Endothelial cell of umbilical vein (primary cell): Measurements from ENCODE around the gene MAN1A1. TPM values are rescaled to one million over a fixed set of nuclear protein-coding genes. Genes with fewer than 3 reads are reported as not detected.

Experiments used
- BruUV-seq: library from RNA; stranded (reverse); fragments of 400-500 nt; replicated peaks from 2 replicates; lab custom pipeline; 2021; lab: Mats Ljungman, UMichigan
- CTCF ChIA-PET: fragments of 300-600, 350-600 bp; sonication (Branson Sonifier 250); formaldehyde crosslinking; loops from one replicate; lab custom pipeline; 2021; ENCODE audit warnings: antibody characterized with exemption, inconsistent platforms; lab: Charles Lee
- POLR2A ChIA-PET: fragments of 300-600, 350-600 bp; sonication (Branson Sonifier 250); formaldehyde crosslinking; loops from one replicate; lab custom pipeline; 2021; ENCODE audit warnings: antibody characterized with exemption, inconsistent platforms; lab: Charles Lee
- DNase-seq: peaks from one replicate; pipeline ENCODE4 v3.0.0-alpha.2; 2011; ENCODE audit warnings: low read depth, low spot score
- FAIRE-seq: peaks from 2 replicates; lab custom pipeline; 2011; peaks lifted over from hg19 to GRCh38; lab: Jason Lieb, UNC
- H2AFZ ChIP-seq: 2 replicates; pipeline ENCODE4 v1.6.0; 2012; ENCODE audit warnings: low read depth, low read length, control low read depth, inconsistent platforms
- H3K27ac ChIP-seq: 2 replicates; pipeline ENCODE4 v1.5.1; 2011; ENCODE audit warnings: low read depth, mild to moderate bottlenecking, control low read depth, low read length, moderate library complexity; ENCODE audit not compliant: insufficient read depth
- H3K27me3 ChIP-seq, 2 experiments: 2 replicates each; pipeline versions ENCODE4 v1.6.0 to v1.6.1; 2011; ENCODE audit warnings: low read length in 2 of 2, mixed read lengths in 1 of 2; ENCODE audit not compliant: control insufficient read depth in 2 of 2, insufficient read depth in 2 of 2
- H3K36me3 ChIP-seq, 2 experiments: 2 replicates in 1 of 2; 3 replicates in 1 of 2; pipeline ENCODE4 v1.5.1; 2011; ENCODE audit warnings: low read length in 2 of 2, mild to moderate bottlenecking in 1 of 2, moderate library complexity in 1 of 2; ENCODE audit not compliant: control insufficient read depth in 2 of 2, insufficient read depth in 2 of 2; ENCODE audit errors: extremely low read depth in 1 of 2
- H3K4me1 ChIP-seq: 3 replicates; pipeline ENCODE4 v1.5.1; 2011; ENCODE audit warnings: mild to moderate bottlenecking, low read length; ENCODE audit not compliant: control insufficient read depth, insufficient read depth; ENCODE audit errors: extremely low read depth
- H3K4me2 ChIP-seq: 2 replicates; pipeline ENCODE4 v1.6.1; 2011; ENCODE audit warnings: low read length, control low read depth, mixed read lengths; ENCODE audit not compliant: insufficient read depth
- H3K4me3 ChIP-seq, 3 experiments: fragments of 200-600 bp in 1 of 3; sonication (generic), shearing (Covaris generic) in 1 of 3; replicated peaks in 1 of 3; 2 replicates each; pipeline ENCODE4 v1.5.1; 2011 to 2016; ENCODE audit warnings: control low read depth in 3 of 3, low read length in 3 of 3, mild to moderate bottlenecking in 2 of 3, inconsistent platforms in 1 of 3, low read depth in 1 of 3, moderate library complexity in 1 of 3; ENCODE audit not compliant: insufficient read depth in 1 of 3
- H3K79me2 ChIP-seq: 2 replicates; pipeline ENCODE4 v1.6.0; 2012; ENCODE audit warnings: low read length, inconsistent platforms; ENCODE audit not compliant: control insufficient read depth, insufficient read depth
- H3K9ac ChIP-seq: replicated peaks from 2 replicates; pipeline ENCODE3; 2011; ENCODE audit warnings: low read length, control low read depth; ENCODE audit not compliant: insufficient read depth; ENCODE audit errors: extremely low read depth
- H3K9me1 ChIP-seq: replicated peaks from 3 replicates; pipeline ENCODE4 v1.6.0; 2011; ENCODE audit warnings: mild to moderate bottlenecking, low read length; ENCODE audit not compliant: control insufficient read depth, insufficient read depth; ENCODE audit errors: extremely low read depth
- H3K9me3 ChIP-seq: replicated peaks from 2 replicates; pipeline ENCODE4 v1.5.1; 2012; ENCODE audit warnings: low read length, inconsistent platforms; ENCODE audit not compliant: control insufficient read depth, insufficient read depth
- H4K20me1 ChIP-seq: replicated peaks from 2 replicates; pipeline ENCODE3; 2011; ENCODE audit warnings: mild to moderate bottlenecking, low read length; ENCODE audit not compliant: control insufficient read depth, insufficient read depth; ENCODE audit errors: extremely low read depth
- FOS ChIP-seq: IDR thresholded peaks from 2 replicates; pipeline ENCODE4 v1.6.1; 2011; ENCODE audit warnings: mild to moderate bottlenecking, low read length, moderate library complexity, borderline replicate concordance; ENCODE audit not compliant: insufficient read depth
- GATA2 ChIP-seq: IDR thresholded peaks from 2 replicates; pipeline ENCODE4 v1.7.0; 2011; ENCODE audit warnings: low read depth, mild to moderate bottlenecking, moderate library complexity, mixed read lengths, low read length; ENCODE audit not compliant: insufficient read length, insufficient read depth
- JUN ChIP-seq: IDR thresholded peaks from 2 replicates; pipeline ENCODE4 v1.6.1; 2011; ENCODE audit warnings: borderline replicate concordance, low read depth; ENCODE audit not compliant: insufficient read length, insufficient read depth
- MYC ChIP-seq: IDR thresholded peaks from one replicate; pipeline ENCODE4 v1.6.1; 2011; ENCODE audit warnings: mild to moderate bottlenecking, low read depth, low read length
- POLR2A ChIP-seq: IDR thresholded peaks from 2 replicates; pipeline ENCODE4 v1.6.1; 2012; ENCODE audit warnings: low read depth, mild to moderate bottlenecking, control low read depth, low read length
- dilution Hi-C: fragments of 300-500 bp; cut with MboI; formaldehyde crosslinking; loops from one replicate; pipeline ENCODE4 v1.15.0; 2019; ENCODE audit warnings: low sequenced_read_pairs; ENCODE audit not compliant: extremely low pct_ligation_motif_present
- intact Hi-C: fragments of 100-400 bp; cut with micrococcal nuclease; formaldehyde crosslinking; loops from one replicate; pipeline ENCODE4 v1.10.0; 2022
- polyA plus RNA-seq, 4 experiments: library from polyadenylated mRNA; depleted of rRNA in 3 of 4; stranded (reverse) in 3 of 4; unstranded in 1 of 4; fragments of >200 nt; gene quantifications; 2 replicates each; pipeline versions ENCODE4 v1.2.1 to v1.2.3, GENCODE V29; 2011 to 2012; ENCODE audit warnings: missing spikeins in 1 of 4
- total RNA-seq: library from RNA; stranded (reverse); gene quantifications from 2 replicates; pipeline ENCODE4 v1.2.3, GENCODE V29; 2021
- TF ChIP-seq, protein P1 (sequence below), 2 donors: IDR thresholded peaks; 1 replicate in 1 of 2; 2 replicates in 1 of 2; pipeline ENCODE4 v1.5.1; 2011; ENCODE audit warnings: low read length in 2 of 2, mild to moderate bottlenecking in 2 of 2, moderate library complexity in 2 of 2, control low read depth in 1 of 2, inconsistent platforms in 1 of 2, low read depth in 1 of 2; ENCODE audit not compliant: insufficient read depth in 1 of 2; ENCODE audit errors: extremely low read depth in 1 of 2
- TF ChIP-seq, protein P2 (sequence below): IDR thresholded peaks from 2 replicates; pipeline ENCODE4 v1.6.1; 2011; ENCODE audit not compliant: insufficient read depth, insufficient read length

Gene MAN1A1
- total and polyA plus RNA-seq, 2 donors (not counting 3 experiments of a cell fraction or from before 2014, with no cell fraction given): 3.3 to 12.9 TPM

DNA sequence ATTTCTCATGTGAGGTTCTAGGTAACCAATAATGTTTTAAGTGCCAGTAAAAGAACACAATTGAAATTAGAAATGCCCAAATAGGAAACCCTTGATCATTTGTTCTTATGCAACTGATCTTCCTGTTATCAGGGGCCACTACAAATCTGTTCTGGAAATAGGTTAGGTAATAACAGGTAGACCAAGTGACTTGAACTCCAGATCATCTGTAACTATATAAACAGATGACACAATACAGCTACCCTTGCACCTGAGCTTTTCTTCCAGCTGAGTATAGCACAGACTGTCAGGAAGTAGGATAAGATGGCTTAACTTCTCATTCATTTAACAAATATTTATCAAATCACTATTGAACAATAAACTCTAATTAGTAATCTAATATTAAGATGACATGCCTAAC, 52.5 kb downstream of the MAN1A1 start:
- Histone ChIP-seq H3K9me3 (no peaks in the 10 kb centered on the region), H4K20me1 (no peaks in the 10 kb centered on the region), H3K36me3 (no peaks in the 10 kb centered on the region), H3K4me1 (no peaks in the 10 kb centered on the region), H3K79me2 (no peaks in the 10 kb centered on the region), H3K9ac (no peak overlapping the region), H3K4me3 (no peak overlapping the region), H3K27me3 (no peaks in the 10 kb centered on the region), H3K4me2 (no peak overlapping the region), H3K9me1 (no peaks in the 10 kb centered on the region), H2AFZ (no peak overlapping the region), H3K27ac (no peak overlapping the region)
- DNase-seq: no peak
- POLR2A ChIA-PET: no interaction called here
- dilution Hi-C loops (no loop called here), intact Hi-C loops (no loop called here)
- no TSS peak for BruUV-seq
- TF ChIP-seq FOS (no peak), POLR2A (no peak), GATA2 (no peak), JUN (no peak), MYC (no peak)
- TF ChIP-seq, protein P1, sequence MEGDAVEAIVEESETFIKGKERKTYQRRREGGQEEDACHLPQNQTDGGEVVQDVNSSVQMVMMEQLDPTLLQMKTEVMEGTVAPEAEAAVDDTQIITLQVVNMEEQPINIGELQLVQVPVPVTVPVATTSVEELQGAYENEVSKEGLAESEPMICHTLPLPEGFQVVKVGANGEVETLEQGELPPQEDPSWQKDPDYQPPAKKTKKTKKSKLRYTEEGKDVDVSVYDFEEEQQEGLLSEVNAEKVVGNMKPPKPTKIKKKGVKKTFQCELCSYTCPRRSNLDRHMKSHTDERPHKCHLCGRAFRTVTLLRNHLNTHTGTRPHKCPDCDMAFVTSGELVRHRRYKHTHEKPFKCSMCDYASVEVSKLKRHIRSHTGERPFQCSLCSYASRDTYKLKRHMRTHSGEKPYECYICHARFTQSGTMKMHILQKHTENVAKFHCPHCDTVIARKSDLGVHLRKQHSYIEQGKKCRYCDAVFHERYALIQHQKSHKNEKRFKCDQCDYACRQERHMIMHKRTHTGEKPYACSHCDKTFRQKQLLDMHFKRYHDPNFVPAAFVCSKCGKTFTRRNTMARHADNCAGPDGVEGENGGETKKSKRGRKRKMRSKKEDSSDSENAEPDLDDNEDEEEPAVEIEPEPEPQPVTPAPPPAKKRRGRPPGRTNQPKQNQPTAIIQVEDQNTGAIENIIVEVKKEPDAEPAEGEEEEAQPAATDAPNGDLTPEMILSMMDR (IDR thresholded peaks at IDR 0.05; ENCODE audit: extremely low read depth in 1 of 2, insufficient read depth in 1 of 2, low read depth in 1 of 2, low read length in 2 of 2): no peak
- TF ChIP-seq, protein P2, sequence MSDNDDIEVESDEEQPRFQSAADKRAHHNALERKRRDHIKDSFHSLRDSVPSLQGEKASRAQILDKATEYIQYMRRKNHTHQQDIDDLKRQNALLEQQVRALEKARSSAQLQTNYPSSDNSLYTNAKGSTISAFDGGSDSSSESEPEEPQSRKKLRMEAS: no peak
- no peak for FAIRE-seq
- CTCF ChIA-PET: no interaction called here
